Heart left ventricle (tissue), 16 donors: ENCODE data around the gene IFNA8. TPM values are rescaled to one million over a fixed set of nuclear protein-coding genes. Genes with fewer than 3 reads are reported as not detected.
"Not testable (repeated sequence)": the region's sequence is repeated elsewhere in the genome, so short reads cannot be mapped to it uniquely, and the experiment has no call there.

Source experiments
- ATAC-seq, 4 donors: fragments of 200-7000 bp; cut with Tn5 transposase; one replicate each; pipeline ENCODE4 v1.9.1; 2020 to 2022; ENCODE audit warnings: moderate library complexity in 4 of 4, mild to moderate bottlenecking in 3 of 4, moderate number of reproducible peaks in 1 of 4
- DNase-seq, 5 donors: peaks; one replicate each; pipeline ENCODE4 v3.0.0-alpha.2; 2020
- H3K27ac ChIP-seq, 12 donors: fragments of 200-600 bp; sonication (generic) in 4 of 12; one replicate each; pipeline versions ENCODE4 v1.5.0 to v1.8.0; 2016 to 2022; ENCODE audit warnings: mild to moderate bottlenecking in 2 of 12
- H3K27me3 ChIP-seq, 9 donors: fragments of 200-600 bp; sonication (generic) in 2 of 9; one replicate each; pipeline versions ENCODE4 v1.5.1 to v1.8.0; 2016 to 2022; ENCODE audit warnings: mild to moderate bottlenecking in 3 of 9
- H3K36me3 ChIP-seq, 9 donors: fragments of 200-600 bp; sonication (generic) in 2 of 9; one replicate each; pipeline versions ENCODE4 v1.5.0 to v1.8.0; 2018 to 2022; ENCODE audit warnings: mild to moderate bottlenecking in 2 of 9
- H3K4me1 ChIP-seq, 12 donors: fragments of 200-600 bp; sonication (generic) in 4 of 12; one replicate each; pipeline versions ENCODE4 v1.5.0 to v1.8.0; 2016 to 2022; ENCODE audit warnings: mild to moderate bottlenecking in 3 of 12
- H3K4me3 ChIP-seq, 12 donors: fragments of 200-600 bp; sonication (generic) in 4 of 12; one replicate each; pipeline versions ENCODE4 v1.5.0 to v1.8.0; 2017 to 2022; ENCODE audit warnings: mild to moderate bottlenecking in 9 of 12, moderate library complexity in 4 of 12
- H3K9me3 ChIP-seq, 12 donors: fragments of 200-600 bp; sonication (generic) in 4 of 12; one replicate each; pipeline versions ENCODE4 v1.5.0 to v1.8.0; 2016 to 2022; ENCODE audit warnings: mild to moderate bottlenecking in 1 of 12
- CTCF ChIP-seq, 12 donors: fragments of 200-600 bp; sonication (generic) in 4 of 12; IDR thresholded peaks; one replicate each; pipeline versions ENCODE4 v1.5.0 to v1.8.0; 2018 to 2022; ENCODE audit warnings: antibody characterized with exemption in 12 of 12, mild to moderate bottlenecking in 5 of 12
- POLR2A ChIP-seq, 2 donors: fragments of 450-650 bp; IDR thresholded peaks; one replicate each; pipeline ENCODE4 v1.6.1; 2017; ENCODE audit warnings: antibody characterized with exemption in 2 of 2, mild to moderate bottlenecking in 2 of 2, moderate library complexity in 2 of 2
- WGBS, 4 donors: extraction: QIAGEN DNeasy Blood & Tissue Kit in 2 of 4; methylation state at CpG; one replicate each; pipeline versions ENCODE4 v1.1.5 to v1.1.7; 2013 to 2018; 5-methylcytosine and 5-hydroxymethylcytosine counted together
- intact Hi-C, 10 donors: fragments of 100-400 bp; cut with DNase I; formaldehyde crosslinking; loops; one replicate each; pipeline versions ENCODE4 v1.11.1 to v1.14.2; 2022
- long read RNA-seq, 3 donors: library from polyadenylated mRNA; unstranded; transcript quantifications; one replicate each; pipeline ENCODE4 v2.0.0, GENCODE V29; 2020 to 2021
- polyA plus RNA-seq, 2 donors: library from polyadenylated mRNA; stranded (reverse); fragments of 200-250 nt; gene quantifications; one replicate each; pipeline ENCODE4 v1.2.3, GENCODE V29; 2013
- total RNA-seq, 9 donors: library from RNA; depleted of rRNA in 2 of 9; stranded (reverse); fragments of >200 nt in 2 of 9; fragmentation: NEBNext Ultra II Directional in 3 of 9; extraction: Animal tissue kit (Norgen Biotek cat#: 25700) in 3 of 9; gene quantifications; one replicate each; pipeline versions ENCODE4 v1.1.0 to v1.2.4, GENCODE V29; 2016 to 2023
- donor health status: ischemic (EF 13 %, LVEDD 7.1; RV severe dilation, severe dysfunction).
- donor health status: healthy with polysubstance abuse.
- donor health status: DM: no; HTN: yes; CAD: no.
- donor health status: DM: no; HTN: no; CAD: no.
- donor health status: ischemic (EF 25% LVEDD 6.9; RV normal size, moderate dysfunction).
- donor health status: ischemic (EF 25% LVEDD 5.7; RV mildly dilated, moderate dysfunction).
- donor health status: healthy.
- donor health status: DM: yes; HTN: yes; CAD: no.
- donor health status: ischemic (EF 35%, LVEDD 5.7; RV mildly dilated, moderate dysfunction).
- donor health status: nonischemic (EF 11% LVEDD 7.7; RV severe dilation, severe dysfunction).
- donor health status: DM: yes; HTN: yes; CAD: no.
- donor health status: PGD.
- donor health status: ischemic (EF 29% LVEDD 5.4; RV normal size, mild dysfunction).
- donor health status: nonischemic (EF 23%, LVEDD 6.1; RV moderate dilation, normal function).

IFNA8 gene
- total RNA-seq (not detected), polyA plus RNA-seq (not detected)
- long read RNA-seq, donor 1, result 0 reads
- long read RNA-seq, donor 2, result 0 reads
- long read RNA-seq, donor 3, result 0 reads

GRCh38 chr9:21408817-21409216 lies at the start of gene IFNA8:
Gene IFNA8, plus strand, starts transcription at chr9:21409117. Its CDS starts 60 bp downstream, at chr9:21409177.
- H3K27me3 ChIP-seq, result peaks cover 0 to 30% (median 7%) of the 10 kb centered on the region in 9 donors
- H3K36me3 ChIP-seq, result no peaks in the 10 kb centered on the region
- TF ChIP-seq POLR2A (IDR thresholded peaks at IDR 0.05) (no peak), CTCF (IDR thresholded peaks at IDR 0.05) (no peak)
- WGBS, 4 donors, result 85 to 92% (median 90%) methylated on average over 1 of the region's 1 CpG
- H3K27ac ChIP-seq, result no peak within 1 kb of the TSS
- H3K4me1 ChIP-seq, result no peaks in the 10 kb centered on the region
- H3K4me3 ChIP-seq, result no peak within 1 kb of the TSS
- ATAC-seq (no peak), DNase-seq (no peak)
- intact Hi-C loops, result no loop called here
- no peaks in the 10 kb centered on the region for H3K9me3 ChIP-seq

GRCh38 chr9:21362287-21362686 lies 46.6 kb upstream of the IFNA8 start:
- WGBS, 4 donors, result 85 to 86% (median 86%) methylated on average over 8 of the region's 8 CpGs
- Histone ChIP-seq H3K9me3 (no peaks in the 10 kb centered on the region), H3K4me3 (no peak overlapping the region), H3K36me3 (no peaks in the 10 kb centered on the region), H3K4me1 (peaks cover 0 to 9% (median 0%) of the 10 kb centered on the region in 12 donors), H3K27ac (no peak overlapping the region), H3K27me3 (peaks cover 0 to 25% (median 0%) of the 10 kb centered on the region in 9 donors)
- DNase-seq (no peak), ATAC-seq (no peak)
- intact Hi-C loops, result loop anchor here in 1 of 10 donors (10.0 kb wide), 1 partner anchor 63 kb away; no protein-coding TSS in a partner anchor
- TF ChIP-seq POLR2A (IDR thresholded peaks at IDR 0.05) (no peak), CTCF (IDR thresholded peaks at IDR 0.05) (no peak)

- H3K27ac ChIP-seq, ATAC-seq, H3K4me3 ChIP-seq, H3K4me1 ChIP-seq, H3K9me3 ChIP-seq, DNase-seq, H3K36me3 ChIP-seq: not testable (repeated sequence)
- peaks cover 0 to 36% (median 8%) of the 10 kb centered on the region in 9 donors for H3K27me3 ChIP-seq
- 94 to 100% (median 96%) methylated on average over 1 of the region's 2 CpGs for WGBS, 4 donors
- intact Hi-C loops, result loop anchor here in 1 of 10 donors (10.0 kb wide), 1 partner anchor 58 kb away; no protein-coding TSS in a partner anchor
Measured at GRCh38 chr9:21367169-21367568, 41.7 kb upstream of the IFNA8 start.

GRCh38 chr9:21367957-21368356 lies 41.0 kb upstream of the IFNA8 start, which contains the start of gene IFNA13:
Gene IFNA13, minus strand, starts transcription at chr9:21368057. Its CDS starts 47 bp downstream, at chr9:21368010.
- intact Hi-C loops, result loop anchor here in 1 of 10 donors (10.0 kb wide), 1 partner anchor 57 kb away; no protein-coding TSS in a partner anchor
- Histone ChIP-seq H3K9me3 (no peaks in the 10 kb centered on the region), H3K27ac (no peak within 1 kb of the TSS), H3K4me3 (no peak within 1 kb of the TSS), H3K4me1 (no peaks in the 10 kb centered on the region), H3K36me3 (no peaks in the 10 kb centered on the region), H3K27me3 (peaks cover 0 to 36% (median 8%) of the 10 kb centered on the region in 9 donors)
- no peak for TF ChIP-seq POLR2A (IDR thresholded peaks at IDR 0.05)
- TF ChIP-seq CTCF (IDR thresholded peaks at IDR 0.05), result no peak
- WGBS, 4 donors, result 85 to 96% (median 90%) methylated on average over 2 to 3 of the region's 3 CpGs
- no peak for DNase-seq
- no peak for ATAC-seq

GRCh38 chr9:21371467-21371866 lies 37.5 kb upstream of the IFNA8 start:
- H3K27me3 ChIP-seq, result peaks cover 0 to 20% (median 5%) of the 10 kb centered on the region in 9 donors
- DNase-seq, H3K4me1 ChIP-seq, intact Hi-C loops, H3K27ac ChIP-seq, H3K36me3 ChIP-seq, ATAC-seq, H3K4me3 ChIP-seq, H3K9me3 ChIP-seq: not testable (repeated sequence)
- WGBS, 4 donors, result 53 to 69% (median 56%) methylated on average over 4 of the region's 4 CpGs
